GM12874 (cell line): Measurements from ENCODE around the gene INPP5D.

Source experiments
- CTCF ChIP-seq: IDR thresholded peaks from 2 replicates; pipeline ENCODE4 v1.5.1; 2011; ENCODE audit warnings: low read depth, mild to moderate bottlenecking, control low read depth, low read length, moderate library complexity; ENCODE audit not compliant: insufficient read depth

INPP5D gene

GRCh38 chr2:233236820-233237589, 176.9 kb downstream of the INPP5D start:
- TF ChIP-seq CTCF, result no peak

- TF ChIP-seq CTCF, result no peak
Observed at GRCh38 chr2:233240897-233241296, 180.8 kb downstream of the INPP5D start.

- TF ChIP-seq CTCF, result no peak
Observed at GRCh38 chr2:233241803-233242202, 181.7 kb downstream of the INPP5D start.

- TF ChIP-seq CTCF, result no peak
Observed at GRCh38 chr2:233242231-233242927, 182.2 kb downstream of the INPP5D start.

- no peak for TF ChIP-seq CTCF
Observed at GRCh38 chr2:233243348-233243747, 183.2 kb downstream of the INPP5D start.

GRCh38 chr2:233244818-233245217, 184.7 kb downstream of the INPP5D start:
- TF ChIP-seq CTCF, result no peak

- TF ChIP-seq CTCF, result no peak
Observed at GRCh38 chr2:233245406-233245805, 185.3 kb downstream of the INPP5D start.
